ENCODE measurements around the gene TAF10.

Gene TAF10

GRCh38 chr11:6608726-6609501 is 3.1 kb downstream of the TAF10 start:
- DNase-seq (ENCODE audit: low spot score): no peak

- DNase-seq (ENCODE audit: low spot score): no peak
Measured at GRCh38 chr11:6608011-6608410, 4.0 kb downstream of the TAF10 start.

GRCh38 chr11:6607190-6607795 is 4.7 kb downstream of the TAF10 start:
- DNase-seq (ENCODE audit: low spot score): no peak

GRCh38 chr11:6606471-6607189 is 5.4 kb downstream of the TAF10 start:
- DNase-seq (ENCODE audit: low spot score): peak; percentile 92

GRCh38 chr11:6604790-6605189 is 7.2 kb downstream of the TAF10 start:
- no peak for DNase-seq (ENCODE audit: low spot score)

- peak; percentile 84 for DNase-seq (ENCODE audit: low spot score)
Measured at GRCh38 chr11:6604081-6604626, 7.9 kb downstream of the TAF10 start.

- DNase-seq (ENCODE audit: low spot score): peak; percentile 95
Measured at GRCh38 chr11:6603287-6604080, 8.5 kb downstream of the TAF10 start, which contains the start of the genes ILK and RRP8. Gene ILK, plus strand, starts transcription at chr11:6603774. Its CDS starts 498 bp downstream, at chr11:6604272. Gene RRP8, minus strand, starts transcription at chr11:6603616. Its CDS starts 114 bp downstream, at chr11:6603502.

GRCh38 chr11:6602096-6602940 is 9.7 kb downstream of the TAF10 start:
- DNase-seq (ENCODE audit: low spot score): no peak

GRCh38 chr11:6601041-6601461 is 11.0 kb downstream of the TAF10 start:
- no peak for DNase-seq (ENCODE audit: low spot score)

- no peak for DNase-seq (ENCODE audit: low spot score)
Measured at GRCh38 chr11:6599881-6600390, 12.1 kb downstream of the TAF10 start.

- no peak for DNase-seq (ENCODE audit: low spot score)
Measured at GRCh38 chr11:6599449-6599848, 12.6 kb downstream of the TAF10 start.

- no peak for DNase-seq (ENCODE audit: low spot score)
Measured at GRCh38 chr11:6598555-6598954, 13.5 kb downstream of the TAF10 start.

- peak; percentile 69 for DNase-seq (ENCODE audit: low spot score)
Measured at GRCh38 chr11:6596239-6596877, 15.7 kb downstream of the TAF10 start.

GRCh38 chr11:6594142-6594768 is 17.8 kb downstream of the TAF10 start:
- no peak for DNase-seq (ENCODE audit: low spot score)

GRCh38 chr11:6588018-6588417 is 24.0 kb downstream of the TAF10 start:
- no peak for DNase-seq (ENCODE audit: low spot score)

GRCh38 chr11:6587360-6587953 is 24.6 kb downstream of the TAF10 start:
- DNase-seq (ENCODE audit: low spot score): peak; percentile 72

GRCh38 chr11:6586434-6587359 is 25.3 kb downstream of the TAF10 start:
- DNase-seq (ENCODE audit: low spot score): peak; percentile 47

- no peak for DNase-seq (ENCODE audit: low spot score)
Measured at GRCh38 chr11:6584528-6584927, 27.5 kb downstream of the TAF10 start.
